Stimulated activated CD8-positive, alpha-beta memory T cell treated with anti-CD3 and anti-CD28 coated beads, Interleukin-15, amount 100 ng/mL, for 24 hours (primary cell): ENCODE results near the gene KRTAP10-5.

ENCODE experiments used
- DNase-seq: peaks from one replicate; pipeline ENCODE4 v3.0.0-alpha.2; 2020; ENCODE audit warnings: low read depth

Gene KRTAP10-5

DNA sequence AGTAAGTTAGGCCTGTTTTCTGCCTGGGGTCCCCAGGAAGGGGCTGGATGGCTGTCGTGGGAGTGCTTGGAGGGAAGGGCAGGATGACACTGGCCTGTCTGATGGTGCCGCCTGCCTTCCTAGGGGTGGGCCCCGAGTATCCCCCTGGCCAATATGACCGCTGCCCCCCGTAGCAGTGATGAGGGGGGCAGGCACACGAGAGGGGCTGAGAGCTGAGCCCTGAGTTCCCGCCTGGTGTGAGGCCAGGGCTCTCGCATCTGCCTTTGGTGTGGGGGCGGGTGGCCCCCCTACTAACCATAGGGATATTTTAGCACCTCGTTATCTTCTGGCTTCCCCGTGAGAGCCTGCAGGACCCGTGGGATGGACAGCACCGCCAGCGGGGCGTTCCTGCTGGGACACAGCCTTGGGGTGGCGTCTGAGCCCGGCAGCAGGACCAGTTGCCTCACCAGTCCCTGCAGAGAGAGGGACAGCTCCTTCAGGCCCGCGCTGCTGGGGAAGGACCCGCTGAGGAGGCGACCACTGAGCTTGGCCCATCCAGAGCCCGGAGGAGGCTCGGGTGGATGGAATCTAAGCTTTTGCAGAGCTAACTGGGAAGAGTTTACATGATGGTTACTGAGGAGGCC, 50.8 kb downstream of the KRTAP10-5 start:
- no peak for DNase-seq
